Activated CD8-positive, alpha-beta T cell treated with anti-CD3 and anti-CD28 coated beads for 36 hours (primary cell): Measurements from ENCODE around the gene CLDN10. TPM values are rescaled to one million over a fixed set of nuclear protein-coding genes. Genes with fewer than 3 reads are reported as not detected.
"Not testable (repeated sequence)": the region's sequence is repeated elsewhere in the genome, so short reads cannot be mapped to it uniquely, and the experiment has no call there.

Experiments used
- ATAC-seq: fragments of 200-7000 bp; cut with Tn5 transposase; one replicate; pipeline ENCODE4 v1.10.0; 2021; ENCODE audit warnings: mild to moderate bottlenecking, moderate library complexity
- CTCF ChIA-PET: fragments of 350-600 bp; sonication (Branson Sonifier 250); formaldehyde crosslinking; loops from one replicate; lab custom pipeline; 2021; ENCODE audit warnings: antibody characterized with exemption; lab: Charles Lee
- POLR2A ChIA-PET: fragments of 350-600 bp; sonication (Branson Sonifier 250); formaldehyde crosslinking; loops from one replicate; lab custom pipeline; 2021; ENCODE audit warnings: antibody characterized with exemption; lab: Charles Lee
- DNase-seq: peaks from one replicate; pipeline ENCODE4 v3.0.0-alpha.2; 2020
- H3K27ac Mint-ChIP-seq: one replicate; pipeline ENCODE4 v1.8.0; 2021; ENCODE audit warnings: mild to moderate bottlenecking, mixed read lengths
- H3K27me3 Mint-ChIP-seq: one replicate; pipeline ENCODE4 v1.8.0; 2021; ENCODE audit warnings: mixed read lengths
- H3K36me3 Mint-ChIP-seq: one replicate; pipeline ENCODE4 v1.8.0; 2021; ENCODE audit warnings: low read depth, mixed read lengths
- H3K4me1 Mint-ChIP-seq: one replicate; pipeline ENCODE4 v1.8.0; 2021; ENCODE audit warnings: low read depth, mixed read lengths
- H3K4me3 Mint-ChIP-seq: one replicate; pipeline ENCODE4 v1.8.0; 2021; ENCODE audit warnings: mild to moderate bottlenecking, moderate library complexity, mixed read lengths
- H3K9me3 Mint-ChIP-seq: one replicate; pipeline ENCODE4 v1.8.0; 2021; ENCODE audit warnings: mixed read lengths
- intact Hi-C: fragments of 100-400 bp; cut with micrococcal nuclease; formaldehyde crosslinking; loops from one replicate; pipeline ENCODE4 v1.10.0; 2022
- total RNA-seq, 2 experiments: library from RNA; stranded (reverse); gene quantifications; one replicate each; pipeline ENCODE4 v1.2.3, GENCODE V29; 2021
- TF ChIP-seq, protein P1 (sequence below): fragments of 200-600 bp; IDR thresholded peaks from one replicate; pipeline ENCODE4 v1.8.0; 2022; ENCODE audit warnings: antibody characterized with exemption, mild to moderate bottlenecking

Gene CLDN10
- total RNA-seq, 2 experiments from 2014 or later, result not detected

DNA sequence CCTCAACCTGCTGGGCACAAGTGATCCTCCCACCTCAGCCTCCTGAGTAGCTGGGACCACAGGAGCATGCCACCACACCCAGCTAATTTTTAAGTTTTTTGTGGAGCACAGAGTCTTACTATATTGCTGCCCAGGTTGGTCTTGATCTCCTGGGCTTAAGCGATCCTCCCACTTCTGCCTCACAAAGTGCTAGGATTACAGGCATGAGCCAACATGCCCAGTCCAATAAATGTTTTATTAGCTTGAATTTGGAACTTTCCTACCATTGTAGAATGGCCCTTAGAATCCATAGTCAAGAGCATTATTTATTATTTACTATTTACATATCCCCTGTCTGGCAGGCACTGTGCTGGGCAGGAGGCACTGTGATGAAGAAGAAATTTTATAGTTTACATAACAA lies 39.6 kb upstream of the CLDN10 start:
- POLR2A ChIA-PET, result no interaction called here
- H3K27ac Mint-ChIP-seq, result no peak overlapping the region
- ATAC-seq (no peak), DNase-seq (no peak)
- TF ChIP-seq, protein P1, sequence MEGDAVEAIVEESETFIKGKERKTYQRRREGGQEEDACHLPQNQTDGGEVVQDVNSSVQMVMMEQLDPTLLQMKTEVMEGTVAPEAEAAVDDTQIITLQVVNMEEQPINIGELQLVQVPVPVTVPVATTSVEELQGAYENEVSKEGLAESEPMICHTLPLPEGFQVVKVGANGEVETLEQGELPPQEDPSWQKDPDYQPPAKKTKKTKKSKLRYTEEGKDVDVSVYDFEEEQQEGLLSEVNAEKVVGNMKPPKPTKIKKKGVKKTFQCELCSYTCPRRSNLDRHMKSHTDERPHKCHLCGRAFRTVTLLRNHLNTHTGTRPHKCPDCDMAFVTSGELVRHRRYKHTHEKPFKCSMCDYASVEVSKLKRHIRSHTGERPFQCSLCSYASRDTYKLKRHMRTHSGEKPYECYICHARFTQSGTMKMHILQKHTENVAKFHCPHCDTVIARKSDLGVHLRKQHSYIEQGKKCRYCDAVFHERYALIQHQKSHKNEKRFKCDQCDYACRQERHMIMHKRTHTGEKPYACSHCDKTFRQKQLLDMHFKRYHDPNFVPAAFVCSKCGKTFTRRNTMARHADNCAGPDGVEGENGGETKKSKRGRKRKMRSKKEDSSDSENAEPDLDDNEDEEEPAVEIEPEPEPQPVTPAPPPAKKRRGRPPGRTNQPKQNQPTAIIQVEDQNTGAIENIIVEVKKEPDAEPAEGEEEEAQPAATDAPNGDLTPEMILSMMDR, result no peak
- no peaks in the 10 kb centered on the region for H3K36me3 Mint-ChIP-seq
- intact Hi-C loops, result no loop called here
- H3K4me3 Mint-ChIP-seq, result no peak overlapping the region
- H3K9me3 Mint-ChIP-seq, result no peaks in the 10 kb centered on the region
- H3K4me1 Mint-ChIP-seq, result no peaks in the 10 kb centered on the region
- peaks cover 10% of the 10 kb centered on the region for H3K27me3 Mint-ChIP-seq
- CTCF ChIA-PET, result no interaction called here

DNA sequence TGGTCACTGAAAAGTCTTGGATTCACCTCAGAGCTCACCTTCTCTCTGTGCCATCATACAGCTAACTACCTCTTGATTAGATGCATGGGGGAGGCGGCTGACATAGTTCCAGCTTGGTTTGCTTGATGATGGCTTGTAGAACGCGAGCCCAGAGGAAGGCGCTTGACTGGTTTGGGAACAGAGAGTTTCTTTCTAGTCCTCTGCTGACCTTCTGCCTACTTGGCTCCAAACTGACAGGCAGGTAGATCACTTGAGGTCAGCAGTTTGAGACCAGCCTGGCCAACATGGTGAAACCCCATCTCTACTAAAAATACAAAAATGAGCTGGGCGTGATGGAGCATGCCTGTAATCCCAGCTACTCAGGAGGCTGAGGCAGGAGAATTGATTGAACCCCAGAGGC lies 36.9 kb upstream of the CLDN10 start:
- CTCF ChIA-PET, intact Hi-C loops, POLR2A ChIA-PET, ATAC-seq, H3K27ac Mint-ChIP-seq, H3K9me3 Mint-ChIP-seq, DNase-seq, H3K4me1 Mint-ChIP-seq, H3K36me3 Mint-ChIP-seq, H3K4me3 Mint-ChIP-seq: not testable (repeated sequence)
- peaks cover 10% of the 10 kb centered on the region for H3K27me3 Mint-ChIP-seq

DNA sequence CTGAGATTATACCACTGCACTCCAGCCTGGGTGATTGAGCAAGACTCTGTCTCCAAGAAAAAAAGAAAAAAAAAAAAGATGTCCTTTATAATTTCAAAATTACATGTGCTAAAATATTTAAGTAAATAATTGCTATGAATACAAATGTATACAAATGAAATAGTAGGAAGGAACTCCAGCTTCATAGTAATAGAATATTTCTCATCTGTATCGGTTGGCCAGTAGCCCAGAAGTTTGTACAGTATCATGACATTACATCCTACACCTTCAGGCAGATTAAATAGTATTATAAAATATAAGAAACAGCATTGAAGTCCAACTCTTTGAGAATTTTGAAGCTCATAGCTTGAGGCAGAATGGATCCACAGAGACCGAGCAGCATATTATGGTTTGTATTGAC lies 36.5 kb upstream of the CLDN10 start:
- no peak overlapping the region for H3K4me3 Mint-ChIP-seq
- ATAC-seq (no peak), DNase-seq (no peak)
- TF ChIP-seq, protein P1, result no peak
- peaks cover 10% of the 10 kb centered on the region for H3K27me3 Mint-ChIP-seq
- ChIA-PET CTCF (no interaction called here), POLR2A (no interaction called here)
- H3K36me3 Mint-ChIP-seq, result no peaks in the 10 kb centered on the region
- H3K9me3 Mint-ChIP-seq, result no peaks in the 10 kb centered on the region
- intact Hi-C loops, result no loop called here
- no peaks in the 10 kb centered on the region for H3K4me1 Mint-ChIP-seq
- H3K27ac Mint-ChIP-seq, result no peak overlapping the region

DNA sequence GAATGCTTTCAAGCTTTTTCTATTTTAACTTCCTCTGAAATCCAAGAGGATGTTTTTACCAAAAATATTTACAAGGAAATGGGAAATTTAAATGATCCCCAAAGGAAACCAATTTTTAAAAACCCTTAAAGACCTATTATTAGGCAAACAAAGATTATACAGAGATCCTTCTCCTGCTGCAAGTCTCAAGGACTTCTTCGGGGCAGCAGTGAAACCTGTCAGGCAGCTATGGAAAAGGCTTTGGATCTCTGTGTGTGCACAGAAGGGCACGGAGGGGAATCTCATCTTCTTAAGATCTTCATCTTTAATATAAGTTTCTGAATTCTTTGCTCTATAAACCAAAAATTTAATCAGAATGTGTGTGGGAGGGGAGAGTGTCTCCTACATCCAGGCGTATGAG lies 36.0 kb upstream of the CLDN10 start:
- no peak overlapping the region for H3K4me3 Mint-ChIP-seq
- H3K27me3 Mint-ChIP-seq, result peaks cover 10% of the 10 kb centered on the region
- intact Hi-C loops, result no loop called here
- no peaks in the 10 kb centered on the region for H3K36me3 Mint-ChIP-seq
- DNase-seq (no peak), ATAC-seq (no peak)
- H3K27ac Mint-ChIP-seq, result no peak overlapping the region
- TF ChIP-seq, protein P1, result no peak
- CTCF ChIA-PET, result interaction anchor here (0.7 kb wide), 1 partner anchor 21 kb away, joined by 3 read pairs; no protein-coding TSS in a partner anchor
- H3K4me1 Mint-ChIP-seq, result no peaks in the 10 kb centered on the region
- POLR2A ChIA-PET, result no interaction called here
- H3K9me3 Mint-ChIP-seq, result no peaks in the 10 kb centered on the region

DNA sequence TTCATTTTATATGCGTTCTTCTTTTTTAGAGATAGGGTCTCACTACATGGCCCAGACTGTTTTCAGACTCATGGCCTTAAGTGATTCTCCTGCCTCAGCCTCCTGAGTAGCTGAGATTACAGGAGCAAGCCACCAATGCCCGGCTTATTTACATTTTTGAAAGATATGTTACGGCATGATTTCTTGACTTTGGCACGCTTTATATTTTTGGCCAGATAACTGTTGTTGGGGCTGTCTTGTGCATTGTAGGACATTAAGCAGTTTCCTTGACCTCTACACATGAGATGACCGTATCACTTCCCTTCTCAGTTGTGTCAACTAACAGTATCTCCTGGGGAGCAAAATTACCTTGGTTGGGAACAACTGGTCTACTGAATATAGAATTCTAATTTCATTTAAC lies 28.9 kb upstream of the CLDN10 start:
- peaks cover 9% of the 10 kb centered on the region for H3K9me3 Mint-ChIP-seq
- intact Hi-C loops, result no loop called here
- H3K27me3 Mint-ChIP-seq, result peaks cover 15% of the 10 kb centered on the region
- peaks cover 3% of the 10 kb centered on the region for H3K36me3 Mint-ChIP-seq
- POLR2A ChIA-PET, result interaction anchor here (0.7 kb wide), 1 partner anchor 293 kb away, joined by 3 read pairs; no protein-coding TSS in a partner anchor
- DNase-seq, result no peak
- no peaks in the 10 kb centered on the region for H3K4me1 Mint-ChIP-seq
- no peak for ATAC-seq
- no peak overlapping the region for H3K27ac Mint-ChIP-seq
- TF ChIP-seq, protein P1, result no peak
- no peak overlapping the region for H3K4me3 Mint-ChIP-seq
- CTCF ChIA-PET, result no interaction called here
